Tibial artery (tissue), 4 donors: ENCODE results near the gene BRF1.
A peak's percentile ranks its signal among the peaks of the same experiment; 100 is the strongest.

Source experiments
- DNase-seq, 2 donors: peaks; one replicate each; pipeline ENCODE4 v3.0.0-alpha.2; 2019
- H3K27ac ChIP-seq, 2 donors: fragments of 200-600 bp; sonication (generic) in 1 of 2; 1 replicate in 1 of 2; 2 replicates in 1 of 2; pipeline ENCODE4 v1.5.1; 2018 to 2019; ENCODE audit warnings: mild to moderate bottlenecking in 1 of 2
- H3K27me3 ChIP-seq, 2 donors: fragments of 200-600 bp; sonication (generic) in 1 of 2; one replicate each; pipeline versions ENCODE4 v1.5.1 to v1.6.0; 2016 to 2019
- H3K36me3 ChIP-seq, 3 donors: fragments of 200-600 bp; sonication (generic) in 2 of 3; one replicate each; pipeline ENCODE4 v1.5.1; 2016 to 2019; ENCODE audit warnings: mild to moderate bottlenecking in 2 of 3
- H3K4me1 ChIP-seq, 4 donors: fragments of 200-600 bp; sonication (generic) in 2 of 4; 1 replicate in 3 of 4; 2 replicates in 1 of 4; pipeline ENCODE4 v1.5.1; 2016 to 2019
- H3K4me3 ChIP-seq, 2 donors: fragments of 200-600 bp; sonication (generic) in 1 of 2; 1 replicate in 1 of 2; 2 replicates in 1 of 2; pipeline ENCODE4 v1.5.1; 2018 to 2019; ENCODE audit warnings: mild to moderate bottlenecking in 2 of 2
- H3K9me3 ChIP-seq, 3 donors: fragments of 200-600 bp; sonication (generic) in 1 of 3; one replicate each; pipeline ENCODE4 v1.5.1; 2016 to 2019
- intact Hi-C: fragments of 100-400 bp; cut with DNase I; formaldehyde crosslinking; loops from one replicate; pipeline ENCODE4 v1.15.0; 2023; ENCODE audit warnings: low total_unique reads
- TF ChIP-seq, protein P1 (sequence below), 2 experiments: fragments of 200-600 bp in 1 of 2; fragments of 450-650 bp in 1 of 2; IDR thresholded peaks; one replicate each; pipeline ENCODE4 v1.5.1; 2017 to 2019; ENCODE audit warnings: antibody characterized with exemption in 2 of 2, mild to moderate bottlenecking in 1 of 2, moderate library complexity in 1 of 2

The BRF1 gene

GRCh38 chr14:105172476-105172875 is 128.3 kb downstream of the BRF1 start:
- Histone ChIP-seq H3K27me3 (peaks cover 0 to 27% of the 10 kb centered on the region in 2 donors), H3K36me3 (peaks cover 0 to 8% (median 0%) of the 10 kb centered on the region in 3 donors), H3K4me3 (no peak overlapping the region), H3K27ac (no peak overlapping the region), H3K4me1 (peaks cover 0 to 27% (median 23%) of the 10 kb centered on the region in 4 donors), H3K9me3 (no peaks in the 10 kb centered on the region)
- TF ChIP-seq, protein P1, sequence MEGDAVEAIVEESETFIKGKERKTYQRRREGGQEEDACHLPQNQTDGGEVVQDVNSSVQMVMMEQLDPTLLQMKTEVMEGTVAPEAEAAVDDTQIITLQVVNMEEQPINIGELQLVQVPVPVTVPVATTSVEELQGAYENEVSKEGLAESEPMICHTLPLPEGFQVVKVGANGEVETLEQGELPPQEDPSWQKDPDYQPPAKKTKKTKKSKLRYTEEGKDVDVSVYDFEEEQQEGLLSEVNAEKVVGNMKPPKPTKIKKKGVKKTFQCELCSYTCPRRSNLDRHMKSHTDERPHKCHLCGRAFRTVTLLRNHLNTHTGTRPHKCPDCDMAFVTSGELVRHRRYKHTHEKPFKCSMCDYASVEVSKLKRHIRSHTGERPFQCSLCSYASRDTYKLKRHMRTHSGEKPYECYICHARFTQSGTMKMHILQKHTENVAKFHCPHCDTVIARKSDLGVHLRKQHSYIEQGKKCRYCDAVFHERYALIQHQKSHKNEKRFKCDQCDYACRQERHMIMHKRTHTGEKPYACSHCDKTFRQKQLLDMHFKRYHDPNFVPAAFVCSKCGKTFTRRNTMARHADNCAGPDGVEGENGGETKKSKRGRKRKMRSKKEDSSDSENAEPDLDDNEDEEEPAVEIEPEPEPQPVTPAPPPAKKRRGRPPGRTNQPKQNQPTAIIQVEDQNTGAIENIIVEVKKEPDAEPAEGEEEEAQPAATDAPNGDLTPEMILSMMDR (IDR thresholded peaks at IDR 0.05) = no peak
- DNase-seq = no peak
- intact Hi-C loops = no loop called here

DNA sequence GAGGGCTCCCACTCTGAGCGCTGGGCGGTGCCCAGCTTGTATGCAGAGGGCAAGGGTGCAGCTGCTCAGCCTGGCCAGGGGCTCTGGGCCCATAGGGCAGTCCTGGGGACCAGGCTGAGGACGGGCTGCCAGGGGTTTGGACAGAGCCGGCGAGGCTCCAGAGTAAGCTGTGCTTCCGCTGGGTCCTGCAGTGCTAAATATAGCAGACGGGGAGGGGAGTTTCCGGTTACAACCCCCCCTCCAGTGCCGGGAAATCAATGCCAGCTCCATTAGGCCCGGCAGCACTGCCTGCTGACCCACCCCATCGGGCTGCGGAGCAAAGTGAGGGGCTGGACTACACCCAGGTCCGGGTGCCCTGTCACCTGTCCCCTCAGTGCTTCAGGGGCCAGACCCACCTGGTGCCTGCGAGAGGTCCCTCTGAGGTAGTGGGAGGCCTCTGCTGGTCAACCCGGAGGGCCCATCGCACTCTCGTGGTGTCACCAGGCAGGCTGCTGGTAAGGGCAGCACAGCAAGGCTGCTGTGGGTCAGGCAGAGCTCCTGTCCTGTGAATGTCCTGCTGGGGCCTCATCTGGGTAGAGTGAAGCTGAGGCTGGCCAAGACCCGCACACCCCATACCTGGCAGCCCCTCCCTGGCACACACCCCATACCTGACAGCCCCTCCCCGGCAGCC is 129.7 kb downstream of the BRF1 start:
- Histone ChIP-seq H3K4me3 (no peak overlapping the region), H3K4me1 (peaks cover 0 to 31% (median 29%) of the 10 kb centered on the region in 4 donors), H3K9me3 (no peaks in the 10 kb centered on the region), H3K36me3 (peaks cover 0 to 8% (median 0%) of the 10 kb centered on the region in 3 donors), H3K27me3 (peaks cover 0 to 36% of the 10 kb centered on the region in 2 donors), H3K27ac (no peak overlapping the region)
- intact Hi-C loops = no loop called here
- TF ChIP-seq, protein P1 (IDR thresholded peaks at IDR 0.05) = no peak
- DNase-seq = no peak

GRCh38 chr14:105169776-105170655 is 130.8 kb downstream of the BRF1 start:
- TF ChIP-seq, protein P1 (IDR thresholded peaks at IDR 0.05) = no peak
- no peak overlapping the region for H3K27ac ChIP-seq

GRCh38 chr14:105168979-105169507 is 131.8 kb downstream of the BRF1 start:
- no peak for DNase-seq
- Histone ChIP-seq H3K27me3 (peaks cover 0 to 55% of the 10 kb centered on the region in 2 donors), H3K4me3 (peak overlapping the region; percentile 31 to 47), H3K27ac (no peak overlapping the region), H3K9me3 (no peaks in the 10 kb centered on the region), H3K4me1 (peaks cover 0 to 31% (median 31%) of the 10 kb centered on the region in 4 donors), H3K36me3 (no peaks in the 10 kb centered on the region)
- intact Hi-C loops = loop anchor here (10.0 kb wide), 1 partner anchor 74 kb away; no protein-coding TSS in a partner anchor
- TF ChIP-seq, protein P1 (IDR thresholded peaks at IDR 0.05) = peak in 1 of 2 experiments; percentile 7

More at GRCh38 chr14:105169776-105170655, 130.8 kb downstream of the BRF1 start:
- Histone ChIP-seq H3K9me3 (no peaks in the 10 kb centered on the region), H3K4me3 (no peak overlapping the region), H3K36me3 (no peaks in the 10 kb centered on the region), H3K4me1 (peaks cover 0 to 31% (median 31%) of the 10 kb centered on the region in 4 donors), H3K27me3 (peaks cover 0 to 47% of the 10 kb centered on the region in 2 donors)
- no peak for DNase-seq
- intact Hi-C loops = loop anchor here (10.0 kb wide), 1 partner anchor 75 kb away; no protein-coding TSS in a partner anchor

DNA sequence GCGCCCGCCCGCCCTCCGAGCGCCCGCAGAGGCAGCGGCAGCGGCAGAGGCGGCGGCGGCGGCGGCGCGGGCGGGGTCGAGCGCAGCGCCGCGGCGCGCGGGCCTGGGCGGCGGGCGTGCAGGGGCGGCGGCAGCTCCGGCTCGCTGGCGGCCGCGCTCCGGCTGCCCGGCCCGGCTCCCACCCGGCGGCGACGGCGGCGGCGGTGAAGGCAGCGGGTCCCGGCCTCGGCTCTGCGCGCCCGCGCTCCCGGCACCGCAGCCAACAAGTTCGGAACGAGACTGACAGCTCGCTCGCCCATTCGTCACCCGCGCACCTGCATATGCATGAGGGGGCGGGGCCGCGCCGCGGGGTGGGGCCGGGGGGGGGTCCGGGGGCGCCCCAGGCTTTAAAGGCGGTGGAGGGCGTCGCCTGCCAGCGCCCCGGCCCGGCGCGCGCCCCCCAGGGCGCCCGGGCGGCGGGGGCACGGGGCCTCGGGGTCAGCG is 132.3 kb downstream of the BRF1 start, which contains the start of gene JAG2:
Gene JAG2 (minus strand): TSS at position 281 of the 483 bp plus-strand sequence. CDS start 356 bp downstream, outside the sequence.
- Histone ChIP-seq H3K4me1 (peaks cover 0 to 31% (median 31%) of the 10 kb centered on the region in 4 donors), H3K27me3 (peaks cover 0 to 60% of the 10 kb centered on the region in 2 donors), H3K27ac (no peak within 1 kb of the TSS), H3K4me3 (peak within 1 kb of the TSS; percentile 32 to 51), H3K36me3 (no peaks in the 10 kb centered on the region), H3K9me3 (no peaks in the 10 kb centered on the region)
- TF ChIP-seq, protein P1 (IDR thresholded peaks at IDR 0.05) = no peak
- DNase-seq = no peak
- intact Hi-C loops = loop anchor here (10.0 kb wide), 1 partner anchor 74 kb away; no protein-coding TSS in a partner anchor
